ENCODE data around the gene PPP2R2B.

- peak; percentile 89 for TF ChIP-seq CTCF (conservative IDR thresholded peaks at IDR 0.05; ENCODE audit: low read depth, low read length)
- no peak for TF ChIP-seq EZH2phosphoT487 (IDR thresholded peaks at IDR 0.05; ENCODE audit: borderline replicate concordance, low read length)
- TF ChIP-seq EZH2 (IDR thresholded peaks at IDR 0.05; ENCODE audit: low read length, unreplicated experiment): no peak
These were observed 216.3 kb downstream of the PPP2R2B start for GRCh38 chr5:146662229-146662628.

Measured in PC-3 (cell line).